ENCODE data around the gene PHF11. TPM values are rescaled to one million over a fixed set of nuclear protein-coding genes. Genes with fewer than 3 reads are reported as not detected.
A peak's percentile ranks its signal among the peaks of the same experiment; 100 is the strongest.

Gene PHF11
- polyA plus RNA-seq, 3 donors, result 63.4 to 68.8 (median 68.4) TPM

- no peak for TF ChIP-seq CTCF (IDR thresholded peaks at IDR 0.05)
- no peak overlapping the region for H2AFZ ChIP-seq (ENCODE audit: insufficient read depth, low read depth, low read length, poor library complexity, severe bottlenecking)
- no peak for DNase-seq
- intact Hi-C loops (cut with micrococcal nuclease), result no loop called here
- no peaks in the 10 kb centered on the region for H3K4me1 ChIP-seq (ENCODE audit: control insufficient read depth in 1 of 2, insufficient read depth in 2 of 2, low read length in 2 of 2)
- peaks cover 59 to 84% of the 10 kb centered on the region in 2 donors for H3K36me3 Mint-ChIP-seq
- H3K27me3 Mint-ChIP-seq (ENCODE audit: low read depth in 3 of 3), result peaks cover 0 to 1% (median 0%) of the 10 kb centered on the region in 3 donors
- H4K20me1 ChIP-seq (ENCODE audit: insufficient read depth, low read length), result no peaks in the 10 kb centered on the region
- no peak overlapping the region for H3K9ac ChIP-seq (ENCODE audit: insufficient read depth, low read length, poor library complexity, severe bottlenecking)
- H3K9me3 ChIP-seq (replicated peaks in 1 of 2; ENCODE audit: control insufficient read depth in 1 of 2, insufficient read depth in 1 of 2, low read length in 2 of 2), result peaks cover 0 to 4% of the 10 kb centered on the region in 2 donors
- no peak overlapping the region for H3K27ac ChIP-seq (ENCODE audit: low read depth in 1 of 2, low read length in 2 of 2)
- H3K9me3 Mint-ChIP-seq, result peaks cover 0 to 4% (median 2%) of the 10 kb centered on the region in 7 donors
- no peaks in the 10 kb centered on the region for H3K79me2 ChIP-seq (ENCODE audit: insufficient read depth, low read length)
- WGBS (ENCODE audit: insufficient coverage), result 100% methylated on average over 1 of the region's 3 CpGs
- no peaks in the 10 kb centered on the region for H3K4me1 Mint-ChIP-seq
- H3K4me2 ChIP-seq (replicated peaks; ENCODE audit: extremely low read depth, low read length, poor library complexity, severe bottlenecking), result no peak overlapping the region
- H3K4me3 Mint-ChIP-seq, result no peak overlapping the region
- peaks cover 59 to 87% of the 10 kb centered on the region in 2 donors for H3K36me3 ChIP-seq (replicated peaks in 1 of 2; ENCODE audit: control insufficient read depth in 1 of 2, insufficient read depth in 2 of 2, low read length in 2 of 2)
- no peak overlapping the region for H3K4me3 ChIP-seq (replicated peaks in 1 of 3; ENCODE audit: low read depth in 2 of 3, low read length in 3 of 3)
- no peak overlapping the region for H3K27ac Mint-ChIP-seq
- H3K27me3 ChIP-seq (ENCODE audit: control insufficient read depth in 2 of 2, insufficient read depth in 2 of 2, low read length in 2 of 2), result no peaks in the 10 kb centered on the region
Measured at GRCh38 chr13:49559006-49559405, 63.3 kb downstream of the PHF11 start.

GRCh38 chr13:49560270-49561061, 64.7 kb downstream of the PHF11 start:
- no peaks in the 10 kb centered on the region for H3K4me1 ChIP-seq (ENCODE audit: control insufficient read depth in 1 of 2, insufficient read depth in 2 of 2, low read length in 2 of 2)
- H4K20me1 ChIP-seq (ENCODE audit: insufficient read depth, low read length), result no peaks in the 10 kb centered on the region
- Mint-ChIP-seq H3K4me3 (no peak overlapping the region), H3K36me3 (peaks cover 49 to 85% of the 10 kb centered on the region in 2 donors), H3K4me1 (no peaks in the 10 kb centered on the region), H3K27ac (peak overlapping the region in 2 of 7 donors; percentile 2 to 32), H3K27me3 (ENCODE audit: low read depth in 3 of 3) (peaks cover 0 to 2% (median 1%) of the 10 kb centered on the region in 3 donors), H3K9me3 (peaks cover 0 to 6% (median 3%) of the 10 kb centered on the region in 7 donors)
- no peaks in the 10 kb centered on the region for H3K27me3 ChIP-seq (ENCODE audit: control insufficient read depth in 2 of 2, insufficient read depth in 2 of 2, low read length in 2 of 2)
- H3K9me3 ChIP-seq (replicated peaks in 1 of 2; ENCODE audit: control insufficient read depth in 1 of 2, insufficient read depth in 1 of 2, low read length in 2 of 2), result peaks cover 0 to 4% of the 10 kb centered on the region in 2 donors
- no peak overlapping the region for H2AFZ ChIP-seq (ENCODE audit: insufficient read depth, low read depth, low read length, poor library complexity, severe bottlenecking)
- H3K36me3 ChIP-seq (replicated peaks in 1 of 2; ENCODE audit: control insufficient read depth in 1 of 2, insufficient read depth in 2 of 2, low read length in 2 of 2), result peaks cover 48 to 79% of the 10 kb centered on the region in 2 donors
- no peak overlapping the region for H3K27ac ChIP-seq (ENCODE audit: low read depth in 1 of 2, low read length in 2 of 2)
- no peak overlapping the region for H3K4me3 ChIP-seq (replicated peaks in 1 of 3; ENCODE audit: low read depth in 2 of 3, low read length in 3 of 3)
- intact Hi-C loops (cut with micrococcal nuclease), result no loop called here
- no peaks in the 10 kb centered on the region for H3K79me2 ChIP-seq (ENCODE audit: insufficient read depth, low read length)
- 40% methylated on average over 1 of the region's 10 CpGs for WGBS (ENCODE audit: insufficient coverage)
- TF ChIP-seq CTCF (IDR thresholded peaks at IDR 0.05), result no peak
- H3K9ac ChIP-seq (ENCODE audit: insufficient read depth, low read length, poor library complexity, severe bottlenecking), result no peak overlapping the region
- no peak overlapping the region for H3K4me2 ChIP-seq (replicated peaks; ENCODE audit: extremely low read depth, low read length, poor library complexity, severe bottlenecking)
- no peak for DNase-seq

Data from CD14-positive monocyte (primary cell).